Endothelial cell of umbilical vein (primary cell): ENCODE results near the gene SCAPER. TPM values are rescaled to one million over a fixed set of nuclear protein-coding genes. Genes with fewer than 3 reads are reported as not detected.

Experiments used
- BruUV-seq: library from RNA; stranded (reverse); fragments of 400-500 nt; replicated peaks from 2 replicates; lab custom pipeline; 2021; lab: Mats Ljungman, UMichigan
- CTCF ChIA-PET: fragments of 300-600, 350-600 bp; sonication (Branson Sonifier 250); formaldehyde crosslinking; loops from one replicate; lab custom pipeline; 2021; ENCODE audit warnings: antibody characterized with exemption, inconsistent platforms; lab: Charles Lee
- POLR2A ChIA-PET: fragments of 300-600, 350-600 bp; sonication (Branson Sonifier 250); formaldehyde crosslinking; loops from one replicate; lab custom pipeline; 2021; ENCODE audit warnings: antibody characterized with exemption, inconsistent platforms; lab: Charles Lee
- DNase-seq: peaks from one replicate; pipeline ENCODE4 v3.0.0-alpha.2; 2011; ENCODE audit warnings: low read depth, low spot score
- FAIRE-seq: peaks from 2 replicates; lab custom pipeline; 2011; peaks lifted over from hg19 to GRCh38; lab: Jason Lieb, UNC
- H2AFZ ChIP-seq: 2 replicates; pipeline ENCODE4 v1.6.0; 2012; ENCODE audit warnings: low read depth, low read length, control low read depth, inconsistent platforms
- H3K27ac ChIP-seq: 2 replicates; pipeline ENCODE4 v1.5.1; 2011; ENCODE audit warnings: low read depth, mild to moderate bottlenecking, control low read depth, low read length, moderate library complexity; ENCODE audit not compliant: insufficient read depth
- H3K27me3 ChIP-seq, 2 experiments: 2 replicates each; pipeline versions ENCODE4 v1.6.0 to v1.6.1; 2011; ENCODE audit warnings: low read length in 2 of 2, mixed read lengths in 1 of 2; ENCODE audit not compliant: control insufficient read depth in 2 of 2, insufficient read depth in 2 of 2
- H3K36me3 ChIP-seq, 2 experiments: 2 replicates in 1 of 2; 3 replicates in 1 of 2; pipeline ENCODE4 v1.5.1; 2011; ENCODE audit warnings: low read length in 2 of 2, mild to moderate bottlenecking in 1 of 2, moderate library complexity in 1 of 2; ENCODE audit not compliant: control insufficient read depth in 2 of 2, insufficient read depth in 2 of 2; ENCODE audit errors: extremely low read depth in 1 of 2
- H3K4me1 ChIP-seq: 3 replicates; pipeline ENCODE4 v1.5.1; 2011; ENCODE audit warnings: mild to moderate bottlenecking, low read length; ENCODE audit not compliant: control insufficient read depth, insufficient read depth; ENCODE audit errors: extremely low read depth
- H3K4me2 ChIP-seq: 2 replicates; pipeline ENCODE4 v1.6.1; 2011; ENCODE audit warnings: low read length, control low read depth, mixed read lengths; ENCODE audit not compliant: insufficient read depth
- H3K4me3 ChIP-seq, 3 experiments: fragments of 200-600 bp in 1 of 3; sonication (generic), shearing (Covaris generic) in 1 of 3; replicated peaks in 1 of 3; 2 replicates each; pipeline ENCODE4 v1.5.1; 2011 to 2016; ENCODE audit warnings: control low read depth in 3 of 3, low read length in 3 of 3, mild to moderate bottlenecking in 2 of 3, inconsistent platforms in 1 of 3, low read depth in 1 of 3, moderate library complexity in 1 of 3; ENCODE audit not compliant: insufficient read depth in 1 of 3
- H3K79me2 ChIP-seq: 2 replicates; pipeline ENCODE4 v1.6.0; 2012; ENCODE audit warnings: low read length, inconsistent platforms; ENCODE audit not compliant: control insufficient read depth, insufficient read depth
- H3K9ac ChIP-seq: replicated peaks from 2 replicates; pipeline ENCODE3; 2011; ENCODE audit warnings: low read length, control low read depth; ENCODE audit not compliant: insufficient read depth; ENCODE audit errors: extremely low read depth
- H3K9me1 ChIP-seq: replicated peaks from 3 replicates; pipeline ENCODE4 v1.6.0; 2011; ENCODE audit warnings: mild to moderate bottlenecking, low read length; ENCODE audit not compliant: control insufficient read depth, insufficient read depth; ENCODE audit errors: extremely low read depth
- H3K9me3 ChIP-seq: replicated peaks from 2 replicates; pipeline ENCODE4 v1.5.1; 2012; ENCODE audit warnings: low read length, inconsistent platforms; ENCODE audit not compliant: control insufficient read depth, insufficient read depth
- H4K20me1 ChIP-seq: replicated peaks from 2 replicates; pipeline ENCODE3; 2011; ENCODE audit warnings: mild to moderate bottlenecking, low read length; ENCODE audit not compliant: control insufficient read depth, insufficient read depth; ENCODE audit errors: extremely low read depth
- CTCF ChIP-seq, 2 donors: IDR thresholded peaks; 1 replicate in 1 of 2; 2 replicates in 1 of 2; pipeline ENCODE4 v1.5.1; 2011; ENCODE audit warnings: low read length in 2 of 2, mild to moderate bottlenecking in 2 of 2, moderate library complexity in 2 of 2, control low read depth in 1 of 2, inconsistent platforms in 1 of 2, low read depth in 1 of 2; ENCODE audit not compliant: insufficient read depth in 1 of 2; ENCODE audit errors: extremely low read depth in 1 of 2
- EZH2 ChIP-seq: IDR thresholded peaks from 2 replicates; pipeline ENCODE4 v1.6.1; 2012; ENCODE audit warnings: borderline replicate concordance, low read depth, mild to moderate bottlenecking, moderate library complexity, low read length, inconsistent platforms; ENCODE audit not compliant: severe bottlenecking
- FOS ChIP-seq: IDR thresholded peaks from 2 replicates; pipeline ENCODE4 v1.6.1; 2011; ENCODE audit warnings: mild to moderate bottlenecking, low read length, moderate library complexity, borderline replicate concordance; ENCODE audit not compliant: insufficient read depth
- GATA2 ChIP-seq: IDR thresholded peaks from 2 replicates; pipeline ENCODE4 v1.7.0; 2011; ENCODE audit warnings: low read depth, mild to moderate bottlenecking, moderate library complexity, mixed read lengths, low read length; ENCODE audit not compliant: insufficient read length, insufficient read depth
- JUN ChIP-seq: IDR thresholded peaks from 2 replicates; pipeline ENCODE4 v1.6.1; 2011; ENCODE audit warnings: borderline replicate concordance, low read depth; ENCODE audit not compliant: insufficient read length, insufficient read depth
- MAX ChIP-seq: IDR thresholded peaks from 2 replicates; pipeline ENCODE4 v1.6.1; 2011; ENCODE audit not compliant: insufficient read depth, insufficient read length
- MYC ChIP-seq: IDR thresholded peaks from one replicate; pipeline ENCODE4 v1.6.1; 2011; ENCODE audit warnings: mild to moderate bottlenecking, low read depth, low read length
- POLR2A ChIP-seq: IDR thresholded peaks from 2 replicates; pipeline ENCODE4 v1.6.1; 2012; ENCODE audit warnings: low read depth, mild to moderate bottlenecking, control low read depth, low read length
- POLR2AphosphoS5 ChIP-seq: IDR thresholded peaks from 2 replicates; pipeline ENCODE4 v1.6.1; 2012; ENCODE audit warnings: low read depth, mild to moderate bottlenecking, control low read depth, low read length, moderate library complexity; ENCODE audit not compliant: insufficient read depth
- dilution Hi-C: fragments of 300-500 bp; cut with MboI; formaldehyde crosslinking; loops from one replicate; pipeline ENCODE4 v1.15.0; 2019; ENCODE audit warnings: low sequenced_read_pairs; ENCODE audit not compliant: extremely low pct_ligation_motif_present
- intact Hi-C: fragments of 100-400 bp; cut with micrococcal nuclease; formaldehyde crosslinking; loops from one replicate; pipeline ENCODE4 v1.10.0; 2022
- polyA plus RNA-seq, 4 experiments: library from polyadenylated mRNA; depleted of rRNA in 3 of 4; stranded (reverse) in 3 of 4; unstranded in 1 of 4; fragments of >200 nt; gene quantifications; 2 replicates each; pipeline versions ENCODE4 v1.2.1 to v1.2.3, GENCODE V29; 2011 to 2012; ENCODE audit warnings: missing spikeins in 1 of 4
- total RNA-seq: library from RNA; stranded (reverse); gene quantifications from 2 replicates; pipeline ENCODE4 v1.2.3, GENCODE V29; 2021

The SCAPER gene
- total and polyA plus RNA-seq, 2 donors (not counting 3 experiments of a cell fraction or from before 2014, with no cell fraction given), result 2.7 to 12.7 TPM

- H3K9me1 ChIP-seq, result no peaks in the 10 kb centered on the region
- no peak overlapping the region for H3K27ac ChIP-seq
- POLR2A ChIA-PET, result no interaction called here
- CTCF ChIA-PET, result no interaction called here
- no peaks in the 10 kb centered on the region for H3K79me2 ChIP-seq
- no peaks in the 10 kb centered on the region for H3K9me3 ChIP-seq
- FAIRE-seq, result no peak
- H3K9ac ChIP-seq, result no peak overlapping the region
- no peaks in the 10 kb centered on the region for H3K4me1 ChIP-seq
- TF ChIP-seq MYC (no peak), EZH2 (no peak)
- no peak overlapping the region for H3K4me2 ChIP-seq
- intact Hi-C loops (no loop called here), dilution Hi-C loops (no loop called here)
- no peak overlapping the region for H2AFZ ChIP-seq
- H3K36me3 ChIP-seq, result no peaks in the 10 kb centered on the region
- no peak overlapping the region for H3K4me3 ChIP-seq
- no TSS peak for BruUV-seq
- H3K27me3 ChIP-seq, result no peaks in the 10 kb centered on the region
- DNase-seq, result no peak
- H4K20me1 ChIP-seq, result no peaks in the 10 kb centered on the region
Measured at GRCh38 chr15:76358453-76358852, 546.7 kb downstream of the SCAPER start.

- no peak overlapping the region for H2AFZ ChIP-seq
- H3K79me2 ChIP-seq, result no peaks in the 10 kb centered on the region
- H3K27me3 ChIP-seq, result no peaks in the 10 kb centered on the region
- H3K9me1 ChIP-seq, result no peaks in the 10 kb centered on the region
- H3K9ac ChIP-seq, result no peak overlapping the region
- intact Hi-C loops, result no loop called here
- H3K4me1 ChIP-seq, result no peaks in the 10 kb centered on the region
- no peak overlapping the region for H3K4me2 ChIP-seq
- dilution Hi-C loops, result no loop called here
- H3K9me3 ChIP-seq, result no peaks in the 10 kb centered on the region
- no peak overlapping the region for H3K4me3 ChIP-seq
- TF ChIP-seq POLR2AphosphoS5, result no peak
- no peak for TF ChIP-seq POLR2A
- TF ChIP-seq MAX, result no peak
- no peak for TF ChIP-seq JUN
- TF ChIP-seq GATA2, result no peak
- no peak for TF ChIP-seq CTCF (IDR thresholded peaks at IDR 0.05; ENCODE audit: extremely low read depth in 1 of 2, insufficient read depth in 1 of 2, low read depth in 1 of 2, low read length in 2 of 2)
- TF ChIP-seq MYC, result no peak
- TF ChIP-seq EZH2, result no peak
- TF ChIP-seq FOS, result no peak
- FAIRE-seq (no peak), DNase-seq (no peak)
- no TSS peak for BruUV-seq
- no peaks in the 10 kb centered on the region for H4K20me1 ChIP-seq
- H3K27ac ChIP-seq, result no peak overlapping the region
- ChIA-PET CTCF (no interaction called here), POLR2A (no interaction called here)
- H3K36me3 ChIP-seq, result no peaks in the 10 kb centered on the region
Measured at GRCh38 chr15:76354823-76355440, 550.2 kb downstream of the SCAPER start.
